ENCODE measurements around the gene PSD4.

Gene PSD4

GRCh38 chr2:113134717-113135116 lies 39.1 kb upstream of the PSD4 start:
- no peak for TF ChIP-seq POLR2A (IDR thresholded peaks at IDR 0.05; ENCODE audit: low read length)
- TF ChIP-seq GATA1 (IDR thresholded peaks at IDR 0.05; ENCODE audit: low read depth, low read length), result no peak

GRCh38 chr2:113135317-113135716 lies 38.5 kb upstream of the PSD4 start:
- no peak for TF ChIP-seq GATA1 (IDR thresholded peaks at IDR 0.05; ENCODE audit: low read depth, low read length)
- TF ChIP-seq POLR2A (IDR thresholded peaks at IDR 0.05; ENCODE audit: low read length), result no peak
- no peak for DNase-seq

More at GRCh38 chr2:113134717-113135116, 39.1 kb upstream of the PSD4 start:
- no peak for DNase-seq

- TF ChIP-seq POLR2A (IDR thresholded peaks at IDR 0.05; ENCODE audit: low read length) (no peak), GATA1 (IDR thresholded peaks at IDR 0.05; ENCODE audit: low read depth, low read length) (no peak)
- peak; percentile 46 to 75 for DNase-seq
These were observed 36.7 kb upstream of the PSD4 start for GRCh38 chr2:113136828-113137775.

- DNase-seq, result no peak
- TF ChIP-seq GATA1 (IDR thresholded peaks at IDR 0.05; ENCODE audit: low read depth, low read length) (no peak), POLR2A (IDR thresholded peaks at IDR 0.05; ENCODE audit: low read length) (no peak)
These were observed 35.9 kb upstream of the PSD4 start for GRCh38 chr2:113137827-113138226.

GRCh38 chr2:113138428-113139322 lies 35.1 kb upstream of the PSD4 start:
- peak; percentile 73 to 85 for DNase-seq
- TF ChIP-seq GATA1 (IDR thresholded peaks at IDR 0.05; ENCODE audit: low read depth, low read length), result no peak
- TF ChIP-seq POLR2A (IDR thresholded peaks at IDR 0.05; ENCODE audit: low read length), result no peak

GRCh38 chr2:113141451-113141850 lies 32.3 kb upstream of the PSD4 start:
- TF ChIP-seq GATA1 (IDR thresholded peaks at IDR 0.05; ENCODE audit: low read depth, low read length) (no peak), POLR2A (IDR thresholded peaks at IDR 0.05; ENCODE audit: low read length) (no peak)
- no peak for DNase-seq

GRCh38 chr2:113142290-113142689 lies 31.5 kb upstream of the PSD4 start:
- TF ChIP-seq GATA1 (IDR thresholded peaks at IDR 0.05; ENCODE audit: low read depth, low read length), result no peak
- no peak for TF ChIP-seq POLR2A (IDR thresholded peaks at IDR 0.05; ENCODE audit: low read length)
- DNase-seq, result no peak

GRCh38 chr2:113144259-113144658 lies 29.5 kb upstream of the PSD4 start:
- TF ChIP-seq POLR2A (IDR thresholded peaks at IDR 0.05; ENCODE audit: low read length) (no peak), GATA1 (IDR thresholded peaks at IDR 0.05; ENCODE audit: low read depth, low read length) (no peak)
- no peak for DNase-seq

GRCh38 chr2:113148606-113149552 lies 24.9 kb upstream of the PSD4 start:
- TF ChIP-seq POLR2A (IDR thresholded peaks at IDR 0.05; ENCODE audit: low read length) (no peak), GATA1 (IDR thresholded peaks at IDR 0.05; ENCODE audit: low read depth, low read length) (no peak)
- DNase-seq, result no peak

- TF ChIP-seq POLR2A (IDR thresholded peaks at IDR 0.05; ENCODE audit: low read length), result no peak
- TF ChIP-seq GATA1 (IDR thresholded peaks at IDR 0.05; ENCODE audit: low read depth, low read length), result no peak
- no peak for DNase-seq
These were observed 24.1 kb upstream of the PSD4 start for GRCh38 chr2:113149553-113150257.

GRCh38 chr2:113150258-113150601 lies 23.5 kb upstream of the PSD4 start:
- no peak for TF ChIP-seq GATA1 (IDR thresholded peaks at IDR 0.05; ENCODE audit: low read depth, low read length)
- TF ChIP-seq POLR2A (IDR thresholded peaks at IDR 0.05; ENCODE audit: low read length), result no peak
- DNase-seq, result no peak

GRCh38 chr2:113155331-113155730 lies 18.4 kb upstream of the PSD4 start:
- DNase-seq, result no peak
- TF ChIP-seq POLR2A (IDR thresholded peaks at IDR 0.05; ENCODE audit: low read length) (no peak), GATA1 (IDR thresholded peaks at IDR 0.05; ENCODE audit: low read depth, low read length) (no peak)
